Coronary artery (tissue), 2 donors: ENCODE measurements around the gene TMEFF2.

ENCODE experiments used
- DNase-seq: peaks from one replicate; pipeline ENCODE4 v3.0.0-alpha.2; 2017; ENCODE audit warnings: low spot score
- H3K27ac ChIP-seq, 2 donors: fragments of 200-600 bp; sonication (generic); one replicate each; pipeline ENCODE4 v1.5.1; 2016 to 2019
- H3K4me3 ChIP-seq: fragments of 200-600 bp; sonication (generic); 2 replicates; pipeline ENCODE4 v1.5.1; 2016; ENCODE audit warnings: mild to moderate bottlenecking, moderate library complexity
- CTCF ChIP-seq: fragments of 200-600 bp; sonication (generic); IDR thresholded peaks from one replicate; pipeline ENCODE4 v1.5.1; 2019; ENCODE audit warnings: antibody characterized with exemption

TMEFF2 gene

GRCh38 chr2:192148620-192149321 lies 46.0 kb downstream of the TMEFF2 start:
- Histone ChIP-seq H3K4me3 (no peak overlapping the region), H3K27ac (peak overlapping the region in 1 of 2 donors; percentile 60)
- no peak for TF ChIP-seq CTCF
- no peak for DNase-seq

GRCh38 chr2:192148241-192148619 lies 46.5 kb downstream of the TMEFF2 start:
- no peak for TF ChIP-seq CTCF
- DNase-seq: no peak
- Histone ChIP-seq H3K4me3 (no peak overlapping the region), H3K27ac (peak overlapping the region in 1 of 2 donors; percentile 5)

- Histone ChIP-seq H3K4me3 (no peak overlapping the region), H3K27ac (no peak overlapping the region)
- no peak for DNase-seq
- no peak for TF ChIP-seq CTCF
Measured at GRCh38 chr2:192146069-192147015, 48.4 kb downstream of the TMEFF2 start.

GRCh38 chr2:192145496-192145895 lies 49.2 kb downstream of the TMEFF2 start:
- Histone ChIP-seq H3K4me3 (no peak overlapping the region), H3K27ac (no peak overlapping the region)
- TF ChIP-seq CTCF: no peak
- DNase-seq: no peak

GRCh38 chr2:192140236-192140839 lies 54.4 kb downstream of the TMEFF2 start:
- Histone ChIP-seq H3K27ac (no peak overlapping the region), H3K4me3 (no peak overlapping the region)
- TF ChIP-seq CTCF: no peak
- no peak for DNase-seq

- H3K27ac ChIP-seq: no peak overlapping the region
- no peak for DNase-seq
- TF ChIP-seq CTCF: no peak
- no peak overlapping the region for H3K4me3 ChIP-seq
Measured at GRCh38 chr2:192139813-192140212, 54.9 kb downstream of the TMEFF2 start.
